ENCODE measurements around the gene TMEM208.

DNA sequence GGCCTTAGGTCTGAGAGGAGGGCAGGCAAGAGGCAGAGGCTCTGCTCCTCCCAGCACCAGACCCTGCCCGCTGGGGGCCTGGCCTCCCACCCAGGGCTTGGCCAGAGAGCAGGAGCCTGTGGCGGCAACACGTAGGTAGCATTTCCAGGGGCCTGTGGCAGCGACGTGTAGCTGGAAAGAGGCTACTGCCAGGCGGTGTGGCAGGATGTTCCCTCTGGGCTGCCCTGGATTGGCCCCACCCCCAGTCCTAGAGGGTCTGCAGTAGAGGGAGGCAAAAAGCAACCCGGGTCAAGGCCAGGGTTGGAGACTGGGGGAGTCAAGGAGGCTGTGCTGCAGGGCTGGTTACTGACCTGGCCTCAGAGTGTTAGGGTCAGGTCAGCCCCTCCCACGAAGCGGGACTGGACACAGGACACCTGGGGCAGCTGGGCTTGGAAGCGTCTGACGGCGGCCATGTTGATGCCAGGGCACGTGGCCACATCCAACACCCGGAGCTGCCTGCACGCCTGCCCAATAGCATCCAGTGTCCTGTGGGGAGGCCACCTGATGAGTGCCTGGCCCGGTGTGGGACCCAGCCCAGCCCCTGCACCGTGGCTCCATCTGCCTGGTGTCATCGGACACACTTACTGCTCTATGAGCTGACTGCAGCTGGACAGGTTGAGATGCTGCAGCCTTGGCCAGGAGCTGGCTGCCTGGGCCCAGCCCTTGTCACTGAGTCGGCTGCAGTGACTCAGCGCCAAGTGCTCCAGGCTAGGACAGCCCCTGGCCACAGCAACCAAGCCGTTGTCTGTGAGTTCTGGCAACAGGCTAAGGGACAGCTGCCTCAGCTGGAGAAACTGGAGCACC is 19.5 kb upstream of the TMEM208 start:
- TF ChIP-seq YY1 (IDR thresholded peaks at IDR 0.05) (no peak), RXRA (IDR thresholded peaks at IDR 0.05) (no peak), RAD21 (IDR thresholded peaks at IDR 0.05) (no peak), ATF3 (IDR thresholded peaks at IDR 0.05) (no peak), ZBTB33 (IDR thresholded peaks at IDR 0.05) (no peak)
- TF ChIP-seq, protein P1, sequence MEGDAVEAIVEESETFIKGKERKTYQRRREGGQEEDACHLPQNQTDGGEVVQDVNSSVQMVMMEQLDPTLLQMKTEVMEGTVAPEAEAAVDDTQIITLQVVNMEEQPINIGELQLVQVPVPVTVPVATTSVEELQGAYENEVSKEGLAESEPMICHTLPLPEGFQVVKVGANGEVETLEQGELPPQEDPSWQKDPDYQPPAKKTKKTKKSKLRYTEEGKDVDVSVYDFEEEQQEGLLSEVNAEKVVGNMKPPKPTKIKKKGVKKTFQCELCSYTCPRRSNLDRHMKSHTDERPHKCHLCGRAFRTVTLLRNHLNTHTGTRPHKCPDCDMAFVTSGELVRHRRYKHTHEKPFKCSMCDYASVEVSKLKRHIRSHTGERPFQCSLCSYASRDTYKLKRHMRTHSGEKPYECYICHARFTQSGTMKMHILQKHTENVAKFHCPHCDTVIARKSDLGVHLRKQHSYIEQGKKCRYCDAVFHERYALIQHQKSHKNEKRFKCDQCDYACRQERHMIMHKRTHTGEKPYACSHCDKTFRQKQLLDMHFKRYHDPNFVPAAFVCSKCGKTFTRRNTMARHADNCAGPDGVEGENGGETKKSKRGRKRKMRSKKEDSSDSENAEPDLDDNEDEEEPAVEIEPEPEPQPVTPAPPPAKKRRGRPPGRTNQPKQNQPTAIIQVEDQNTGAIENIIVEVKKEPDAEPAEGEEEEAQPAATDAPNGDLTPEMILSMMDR (IDR thresholded peaks at IDR 0.05; ENCODE audit: low read depth, low read length, missing input control) = no peak
- TF ChIP-seq, protein P2, sequence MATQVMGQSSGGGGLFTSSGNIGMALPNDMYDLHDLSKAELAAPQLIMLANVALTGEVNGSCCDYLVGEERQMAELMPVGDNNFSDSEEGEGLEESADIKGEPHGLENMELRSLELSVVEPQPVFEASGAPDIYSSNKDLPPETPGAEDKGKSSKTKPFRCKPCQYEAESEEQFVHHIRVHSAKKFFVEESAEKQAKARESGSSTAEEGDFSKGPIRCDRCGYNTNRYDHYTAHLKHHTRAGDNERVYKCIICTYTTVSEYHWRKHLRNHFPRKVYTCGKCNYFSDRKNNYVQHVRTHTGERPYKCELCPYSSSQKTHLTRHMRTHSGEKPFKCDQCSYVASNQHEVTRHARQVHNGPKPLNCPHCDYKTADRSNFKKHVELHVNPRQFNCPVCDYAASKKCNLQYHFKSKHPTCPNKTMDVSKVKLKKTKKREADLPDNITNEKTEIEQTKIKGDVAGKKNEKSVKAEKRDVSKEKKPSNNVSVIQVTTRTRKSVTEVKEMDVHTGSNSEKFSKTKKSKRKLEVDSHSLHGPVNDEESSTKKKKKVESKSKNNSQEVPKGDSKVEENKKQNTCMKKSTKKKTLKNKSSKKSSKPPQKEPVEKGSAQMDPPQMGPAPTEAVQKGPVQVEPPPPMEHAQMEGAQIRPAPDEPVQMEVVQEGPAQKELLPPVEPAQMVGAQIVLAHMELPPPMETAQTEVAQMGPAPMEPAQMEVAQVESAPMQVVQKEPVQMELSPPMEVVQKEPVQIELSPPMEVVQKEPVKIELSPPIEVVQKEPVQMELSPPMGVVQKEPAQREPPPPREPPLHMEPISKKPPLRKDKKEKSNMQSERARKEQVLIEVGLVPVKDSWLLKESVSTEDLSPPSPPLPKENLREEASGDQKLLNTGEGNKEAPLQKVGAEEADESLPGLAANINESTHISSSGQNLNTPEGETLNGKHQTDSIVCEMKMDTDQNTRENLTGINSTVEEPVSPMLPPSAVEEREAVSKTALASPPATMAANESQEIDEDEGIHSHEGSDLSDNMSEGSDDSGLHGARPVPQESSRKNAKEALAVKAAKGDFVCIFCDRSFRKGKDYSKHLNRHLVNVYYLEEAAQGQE (IDR thresholded peaks at IDR 0.05) = no peak
